Tibial nerve (tissue), 4 donors: Measurements from ENCODE around the gene CD70.
"Not testable (repeated sequence)": the region's sequence is repeated elsewhere in the genome, so short reads cannot be mapped to it uniquely, and the experiment has no call there.

Experiments used
- CTCF ChIP-seq, 5 experiments: fragments of 200-600 bp in 3 of 5; fragments of 450-650 bp in 2 of 5; sonication (generic) in 3 of 5; IDR thresholded peaks; one replicate each; pipeline ENCODE4 v1.5.1; 2016 to 2019; ENCODE audit warnings: antibody characterized with exemption in 5 of 5, mild to moderate bottlenecking in 3 of 5, moderate library complexity in 2 of 5
- EP300 ChIP-seq, 2 donors: sonication (generic); formaldehyde crosslinking; IDR thresholded peaks; one replicate each; pipeline ENCODE4 v1.6.1; 2017; ENCODE audit warnings: antibody characterized with exemption in 2 of 2, mild to moderate bottlenecking in 1 of 2

DNA sequence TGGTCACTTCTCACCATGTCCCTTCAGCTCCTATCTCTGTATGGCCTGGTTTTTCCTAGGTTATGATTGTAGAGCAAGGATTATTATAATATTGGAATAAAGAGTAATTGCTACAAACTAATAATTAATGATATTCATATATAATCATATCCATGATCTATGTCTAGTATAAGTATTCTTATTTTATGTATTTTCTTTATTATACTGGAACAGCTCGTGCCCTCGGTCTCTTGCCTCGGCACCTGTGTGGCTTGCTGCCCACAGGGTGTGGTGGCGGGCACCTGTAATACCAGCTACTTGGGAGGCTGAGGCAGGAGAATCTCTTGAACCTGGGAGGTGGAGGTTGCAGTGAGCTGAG, 42.5 kb upstream of the CD70 start:
- not testable (repeated sequence) for TF ChIP-seq CTCF, EP300 (IDR thresholded peaks at IDR 0.05)
